ENCODE measurements around the gene TCF7L1.

DNA sequence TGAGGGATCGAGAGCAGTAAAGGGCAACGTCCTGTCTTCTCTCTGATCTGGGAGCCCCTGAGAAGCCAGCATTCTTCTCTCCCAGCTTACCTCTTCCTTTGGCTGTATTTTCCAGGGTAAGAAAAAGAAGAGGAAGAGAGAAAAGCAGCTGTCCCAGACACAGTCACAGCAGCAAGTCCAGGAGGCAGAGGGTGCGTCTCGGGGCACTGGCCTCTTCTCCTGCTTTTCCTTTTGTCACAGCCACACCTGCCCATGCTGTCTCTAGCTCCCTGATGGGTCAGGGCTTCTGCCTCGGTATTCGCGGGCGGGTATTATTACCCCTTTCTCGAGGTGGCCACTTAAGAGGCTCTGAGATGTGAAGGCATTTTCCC, 174.3 kb downstream of the TCF7L1 start:
- TF ChIP-seq POLR2A (IDR thresholded peaks at IDR 0.05), result no peak
- TF ChIP-seq, protein P1, sequence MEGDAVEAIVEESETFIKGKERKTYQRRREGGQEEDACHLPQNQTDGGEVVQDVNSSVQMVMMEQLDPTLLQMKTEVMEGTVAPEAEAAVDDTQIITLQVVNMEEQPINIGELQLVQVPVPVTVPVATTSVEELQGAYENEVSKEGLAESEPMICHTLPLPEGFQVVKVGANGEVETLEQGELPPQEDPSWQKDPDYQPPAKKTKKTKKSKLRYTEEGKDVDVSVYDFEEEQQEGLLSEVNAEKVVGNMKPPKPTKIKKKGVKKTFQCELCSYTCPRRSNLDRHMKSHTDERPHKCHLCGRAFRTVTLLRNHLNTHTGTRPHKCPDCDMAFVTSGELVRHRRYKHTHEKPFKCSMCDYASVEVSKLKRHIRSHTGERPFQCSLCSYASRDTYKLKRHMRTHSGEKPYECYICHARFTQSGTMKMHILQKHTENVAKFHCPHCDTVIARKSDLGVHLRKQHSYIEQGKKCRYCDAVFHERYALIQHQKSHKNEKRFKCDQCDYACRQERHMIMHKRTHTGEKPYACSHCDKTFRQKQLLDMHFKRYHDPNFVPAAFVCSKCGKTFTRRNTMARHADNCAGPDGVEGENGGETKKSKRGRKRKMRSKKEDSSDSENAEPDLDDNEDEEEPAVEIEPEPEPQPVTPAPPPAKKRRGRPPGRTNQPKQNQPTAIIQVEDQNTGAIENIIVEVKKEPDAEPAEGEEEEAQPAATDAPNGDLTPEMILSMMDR (IDR thresholded peaks at IDR 0.05), result no peak
- no peak for TF ChIP-seq POLR2AphosphoS5 (IDR thresholded peaks at IDR 0.05)

Measured in suprapubic skin (tissue), 4 donors.